ENCODE measurements around the gene TMTC1.

DNA sequence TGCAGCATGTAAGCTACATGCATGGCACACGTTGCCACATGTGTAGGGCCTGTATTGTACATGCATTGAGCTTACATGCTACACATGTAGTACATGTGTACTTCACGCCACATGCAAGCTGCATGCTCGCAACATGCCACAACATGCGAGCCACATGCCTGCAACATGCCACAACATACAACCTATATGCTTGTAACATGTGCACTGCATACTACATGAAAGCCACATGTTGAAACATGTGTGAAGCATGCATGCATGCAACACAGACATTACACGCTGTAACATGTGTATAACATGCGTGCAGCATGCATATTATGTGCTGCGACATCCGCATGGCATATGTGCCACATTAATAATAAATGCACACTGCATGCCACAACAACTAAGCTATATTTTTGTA lies 9.1 kb upstream of the TMTC1 start:
- TF ChIP-seq, protein P1, sequence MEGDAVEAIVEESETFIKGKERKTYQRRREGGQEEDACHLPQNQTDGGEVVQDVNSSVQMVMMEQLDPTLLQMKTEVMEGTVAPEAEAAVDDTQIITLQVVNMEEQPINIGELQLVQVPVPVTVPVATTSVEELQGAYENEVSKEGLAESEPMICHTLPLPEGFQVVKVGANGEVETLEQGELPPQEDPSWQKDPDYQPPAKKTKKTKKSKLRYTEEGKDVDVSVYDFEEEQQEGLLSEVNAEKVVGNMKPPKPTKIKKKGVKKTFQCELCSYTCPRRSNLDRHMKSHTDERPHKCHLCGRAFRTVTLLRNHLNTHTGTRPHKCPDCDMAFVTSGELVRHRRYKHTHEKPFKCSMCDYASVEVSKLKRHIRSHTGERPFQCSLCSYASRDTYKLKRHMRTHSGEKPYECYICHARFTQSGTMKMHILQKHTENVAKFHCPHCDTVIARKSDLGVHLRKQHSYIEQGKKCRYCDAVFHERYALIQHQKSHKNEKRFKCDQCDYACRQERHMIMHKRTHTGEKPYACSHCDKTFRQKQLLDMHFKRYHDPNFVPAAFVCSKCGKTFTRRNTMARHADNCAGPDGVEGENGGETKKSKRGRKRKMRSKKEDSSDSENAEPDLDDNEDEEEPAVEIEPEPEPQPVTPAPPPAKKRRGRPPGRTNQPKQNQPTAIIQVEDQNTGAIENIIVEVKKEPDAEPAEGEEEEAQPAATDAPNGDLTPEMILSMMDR (IDR thresholded peaks at IDR 0.05) = no peak
- no peak for TF ChIP-seq POLR2A (IDR thresholded peaks at IDR 0.05)

All from body of pancreas (tissue), 4 donors.